ENCODE results near the gene FBLN2. TPM values are rescaled to one million over a fixed set of nuclear protein-coding genes. Genes with fewer than 3 reads are reported as not detected.

The FBLN2 gene
- total and polyA plus RNA-seq, 2 of the 4 experiments (the other 2 are of a cell fraction), result 11.8 to 60.8 TPM

DNA sequence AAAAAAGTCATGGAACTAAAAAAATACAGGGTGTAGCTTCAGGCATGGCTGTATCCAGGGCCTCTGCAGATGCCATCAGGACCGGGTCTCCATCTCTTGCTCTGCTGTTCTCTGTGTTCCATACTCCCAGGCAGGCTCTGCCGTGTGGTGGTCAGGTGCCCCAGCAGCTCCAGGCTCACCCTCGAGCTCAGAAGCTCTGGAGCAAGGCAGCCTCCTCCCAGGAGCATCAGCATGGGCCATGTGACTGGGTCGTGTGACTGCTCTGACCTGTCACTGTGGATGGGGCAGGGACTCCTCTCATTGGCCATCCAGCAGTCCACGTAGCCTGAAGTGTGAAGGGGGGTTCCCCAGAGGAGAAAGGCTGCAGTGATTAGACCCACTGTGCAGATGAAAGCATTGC, 8.5 kb downstream of the FBLN2 start:
- POLR2A ChIA-PET (ENCODE audit: unreplicated experiment), result no interaction called here
- no peak overlapping the region for H2BK15ac ChIP-seq (ENCODE audit: low read depth, low read length)
- no peak overlapping the region for H3K4me2 ChIP-seq (ENCODE audit: low read depth, low read length)

More for the DNA sequence above, 8.5 kb downstream of the FBLN2 start:
- H3K9ac ChIP-seq (ENCODE audit: low read depth, low read length), result no peak overlapping the region
- WGBS, 2 experiments (ENCODE audit: extremely low coverage in 2 of 2, insufficient read length in 1 of 2), result 69% methylated on average over 3 of the region's 5 CpGs; no CpG with 5 or more reads in 1 of the 2 experiments
- H3K23ac ChIP-seq (ENCODE audit: low read depth, low read length), result no peak overlapping the region
- ATAC-seq (ENCODE audit: low read depth) (no peak), DNase-seq (no peak)
- TF ChIP-seq, protein P1, sequence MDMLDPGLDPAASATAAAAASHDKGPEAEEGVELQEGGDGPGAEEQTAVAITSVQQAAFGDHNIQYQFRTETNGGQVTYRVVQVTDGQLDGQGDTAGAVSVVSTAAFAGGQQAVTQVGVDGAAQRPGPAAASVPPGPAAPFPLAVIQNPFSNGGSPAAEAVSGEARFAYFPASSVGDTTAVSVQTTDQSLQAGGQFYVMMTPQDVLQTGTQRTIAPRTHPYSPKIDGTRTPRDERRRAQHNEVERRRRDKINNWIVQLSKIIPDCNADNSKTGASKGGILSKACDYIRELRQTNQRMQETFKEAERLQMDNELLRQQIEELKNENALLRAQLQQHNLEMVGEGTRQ (IDR thresholded peaks at IDR 0.05; ENCODE audit: low read depth, low read length), result peak; percentile 48; the same call in 1 of the 2 replicates
- no peak for TF ChIP-seq MAFK (IDR thresholded peaks at IDR 0.05; ENCODE audit: low read depth, low read length)
- H2BK20ac ChIP-seq (ENCODE audit: low read depth, low read length), result no peak overlapping the region
- dilution Hi-C loops (cut with HindIII; ENCODE audit: low sequenced_read_pairs, unreplicated experiment) (no loop called here), intact Hi-C loops (cut with micrococcal nuclease) (no loop called here), in situ Hi-C loops (cut with MboI; ENCODE audit: low sequenced_read_pairs) (no loop called here)
- CTCF ChIA-PET, result interaction anchor here (1.1 kb wide), 1 partner anchor 61 kb away, joined by 3 read pairs; no protein-coding TSS in a partner anchor
- no peak overlapping the region for H2AK9ac ChIP-seq (replicated peaks; ENCODE audit: low read depth, low read length, poor library complexity)
- BruUV-seq (replicated peaks), result no TSS peak
- no peaks in the 10 kb centered on the region for H3K79me1 ChIP-seq (ENCODE audit: low read depth in 1 of 2, low read length in 2 of 2)
- H3K27ac ChIP-seq (ENCODE audit: insufficient read depth, low read length), result no peak overlapping the region
- no peaks in the 10 kb centered on the region for H3K9me1 ChIP-seq (ENCODE audit: insufficient read depth, low read length)
- no peak overlapping the region for H3K56ac ChIP-seq (ENCODE audit: extremely low read depth, insufficient read depth, low read length)
- no peak overlapping the region for H2AK5ac ChIP-seq (ENCODE audit: low read depth, low read length)
- H3K14ac ChIP-seq (replicated peaks; ENCODE audit: low read depth, low read length), result no peak overlapping the region
- no peak overlapping the region for H2BK120ac ChIP-seq (ENCODE audit: low read depth, low read length)
- H3K27me3 ChIP-seq (ENCODE audit: control insufficient read depth, insufficient read depth, low read length), result peaks cover 6% of the 10 kb centered on the region; the same call in 1 of the 2 replicates
- H4K8ac ChIP-seq (ENCODE audit: low read depth in 2 of 2, low read length in 2 of 2), result no peak overlapping the region
- H3K4me3 ChIP-seq (ENCODE audit: insufficient read depth, low read depth, low read length), result no peak overlapping the region
- H3K4me1 ChIP-seq (ENCODE audit: control insufficient read depth, insufficient read depth, low read length), result no peaks in the 10 kb centered on the region
- no peaks in the 10 kb centered on the region for H3K36me3 ChIP-seq (ENCODE audit: control insufficient read depth, insufficient read depth, low read length)
- no peak overlapping the region for H3K4ac ChIP-seq (ENCODE audit: low read depth, low read length)
- no peak overlapping the region for H2BK5ac ChIP-seq (ENCODE audit: low read depth, low read length, poor library complexity, severe bottlenecking)
- no peaks in the 10 kb centered on the region for H3K9me3 ChIP-seq (ENCODE audit: control insufficient read depth, insufficient read depth, low read length)
- no peak overlapping the region for H4K5ac ChIP-seq (ENCODE audit: low read depth, low read length)
- no peaks in the 10 kb centered on the region for H4K20me1 ChIP-seq (ENCODE audit: insufficient read depth, low read length)
- H2AFZ ChIP-seq (replicated peaks; ENCODE audit: low read length, poor library complexity), result peak overlapping the region; percentile 51
- H4K91ac ChIP-seq (ENCODE audit: insufficient read depth, low read depth, low read length), result no peak overlapping the region
- H3K18ac ChIP-seq (ENCODE audit: low read depth, low read length), result no peak overlapping the region

Data from IMR-90 (cell line).